Activated naive CD4-positive, alpha-beta T cell treated with anti-CD3 and anti-CD28 coated beads, Interleukin-2, amount 50 U/mL, for 24 hours (primary cell): ENCODE results near the gene MZF1.
A peak's percentile ranks its signal among the peaks of the same experiment; 100 is the strongest.

Source experiments
- H3K27ac Mint-ChIP-seq: one replicate; pipeline ENCODE4 v1.8.0; 2021; ENCODE audit warnings: mild to moderate bottlenecking, mixed read lengths
- H3K27me3 Mint-ChIP-seq: one replicate; pipeline ENCODE4 v1.8.0; 2021; ENCODE audit warnings: mixed read lengths
- H3K36me3 Mint-ChIP-seq: one replicate; pipeline ENCODE4 v1.8.0; 2021; ENCODE audit warnings: mixed read lengths
- H3K4me1 Mint-ChIP-seq: one replicate; pipeline ENCODE4 v1.8.0; 2021; ENCODE audit warnings: mixed read lengths
- H3K4me3 Mint-ChIP-seq: one replicate; pipeline ENCODE4 v1.8.0; 2021; ENCODE audit warnings: mild to moderate bottlenecking, mixed read lengths
- H3K9me3 Mint-ChIP-seq: one replicate; pipeline ENCODE4 v1.8.0; 2021; ENCODE audit warnings: mixed read lengths

Gene MZF1

DNA sequence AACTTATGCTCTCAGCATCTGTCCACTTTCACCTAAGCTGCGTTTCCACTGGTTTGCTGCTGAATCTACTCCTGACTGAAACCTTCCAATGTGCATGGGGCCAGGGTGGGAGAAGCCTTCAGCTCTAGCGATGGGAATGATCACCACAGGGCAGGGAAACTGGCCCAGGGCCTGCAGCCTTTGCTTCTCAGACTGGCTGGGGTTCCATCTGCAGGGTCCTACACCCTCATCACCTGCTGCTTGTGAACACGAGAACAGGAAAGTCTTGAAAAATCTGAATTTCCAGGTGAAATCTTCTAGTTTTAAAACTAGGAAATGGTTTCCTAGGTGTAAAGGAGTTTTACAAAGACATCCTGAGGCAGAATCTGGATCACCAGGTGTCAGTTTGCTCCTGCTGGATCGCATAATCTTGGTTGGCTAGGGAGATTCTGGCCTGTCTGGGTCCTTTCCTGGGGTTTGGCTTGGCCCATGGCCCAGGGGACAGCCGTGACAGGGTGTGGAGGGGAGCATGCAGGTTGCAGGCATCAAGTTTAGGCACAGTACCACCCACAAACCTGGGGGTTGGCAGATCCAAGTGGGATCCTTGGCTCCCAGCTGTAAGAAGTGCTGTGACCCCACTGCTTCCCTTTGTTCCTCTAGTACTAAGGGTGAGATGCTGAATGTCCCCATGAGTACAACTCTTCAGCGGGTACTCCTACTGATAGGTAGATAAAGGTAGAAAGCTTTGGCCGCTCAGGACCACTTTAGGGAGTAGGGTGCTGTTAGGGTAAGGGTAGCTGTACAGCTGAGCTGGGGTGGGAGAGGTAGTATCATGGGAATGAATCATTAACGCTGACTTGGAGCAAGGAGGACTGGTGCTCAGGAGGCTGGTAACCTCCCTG is 12.9 kb downstream of the MZF1 start:
- peaks cover 5% of the 10 kb centered on the region for H3K36me3 Mint-ChIP-seq
- H3K27ac Mint-ChIP-seq: peak overlapping the region; percentile 99
- peak overlapping the region; percentile 99 for H3K4me3 Mint-ChIP-seq
- peaks cover 60% of the 10 kb centered on the region for H3K4me1 Mint-ChIP-seq
- H3K9me3 Mint-ChIP-seq: no peaks in the 10 kb centered on the region
- H3K27me3 Mint-ChIP-seq: no peaks in the 10 kb centered on the region

GRCh38 chr19:58559275-58560006 is 13.7 kb downstream of the MZF1 start:
- Mint-ChIP-seq H3K27ac (peak overlapping the region; percentile 99), H3K9me3 (no peaks in the 10 kb centered on the region), H3K4me1 (peaks cover 62% of the 10 kb centered on the region), H3K4me3 (peak overlapping the region; percentile 99), H3K27me3 (no peaks in the 10 kb centered on the region), H3K36me3 (peaks cover 5% of the 10 kb centered on the region)

GRCh38 chr19:58558623-58559274 is 14.4 kb downstream of the MZF1 start:
- no peaks in the 10 kb centered on the region for H3K27me3 Mint-ChIP-seq
- H3K4me1 Mint-ChIP-seq: peaks cover 60% of the 10 kb centered on the region
- H3K4me3 Mint-ChIP-seq: peak overlapping the region; percentile 99
- H3K9me3 Mint-ChIP-seq: no peaks in the 10 kb centered on the region
- peaks cover 8% of the 10 kb centered on the region for H3K36me3 Mint-ChIP-seq
- H3K27ac Mint-ChIP-seq: peak overlapping the region; percentile 99

- H3K9me3 Mint-ChIP-seq: no peaks in the 10 kb centered on the region
- H3K36me3 Mint-ChIP-seq: peaks cover 10% of the 10 kb centered on the region
- H3K27me3 Mint-ChIP-seq: no peaks in the 10 kb centered on the region
- H3K4me1 Mint-ChIP-seq: peaks cover 58% of the 10 kb centered on the region
- peak within 1 kb of the TSS; percentile 99 for H3K27ac Mint-ChIP-seq
- peak within 1 kb of the TSS; percentile 99 for H3K4me3 Mint-ChIP-seq
Observed at GRCh38 chr19:58558066-58558622, 15.0 kb downstream of the MZF1 start, which contains the start of gene UBE2M. TSS of gene UBE2M (minus strand) at chr19:58558611. CDS start at chr19:58558381, 230 bp downstream.

DNA sequence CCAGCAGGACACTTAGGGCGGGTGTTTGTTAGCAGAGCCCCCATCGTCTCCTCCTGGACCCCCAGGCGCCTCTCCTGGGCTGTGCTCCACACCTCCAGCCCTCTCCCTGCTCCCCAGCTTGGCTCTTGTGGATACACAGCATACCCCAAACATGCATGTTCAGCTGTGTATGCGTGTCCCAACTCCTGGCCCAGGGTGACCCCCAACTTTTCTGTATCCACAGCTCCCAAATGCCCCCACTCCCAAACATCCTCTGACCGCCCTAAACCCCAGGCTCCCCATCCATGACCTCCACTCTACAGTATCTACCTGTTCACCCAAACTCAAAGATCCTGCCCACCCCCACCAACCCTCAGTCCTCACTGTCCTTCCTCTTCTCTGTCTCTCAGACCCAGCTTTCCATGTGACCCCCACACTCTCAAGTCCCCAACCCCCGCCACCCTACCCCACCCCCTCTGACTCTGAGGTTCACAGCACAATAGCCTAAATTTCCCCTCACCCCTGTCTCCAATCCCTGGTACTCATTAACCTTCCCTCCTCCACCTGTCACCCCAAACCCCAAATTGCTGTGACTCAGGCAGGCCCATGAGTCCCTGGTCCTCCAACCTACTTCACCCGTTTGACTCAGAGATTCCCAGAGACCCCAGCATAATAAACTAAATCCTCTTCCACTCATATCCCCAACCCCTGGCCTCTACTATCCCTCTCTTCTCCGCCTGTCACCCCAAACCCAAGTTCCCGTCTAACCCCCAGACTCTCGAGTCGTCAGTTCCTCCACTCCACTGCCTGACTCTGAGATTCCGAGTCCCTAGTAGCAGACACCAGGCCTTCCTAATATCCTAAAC is 15.7 kb downstream of the MZF1 start:
- Mint-ChIP-seq H3K36me3 (peaks cover 15% of the 10 kb centered on the region), H3K9me3 (no peaks in the 10 kb centered on the region), H3K4me3 (peak overlapping the region; percentile 99), H3K4me1 (peaks cover 63% of the 10 kb centered on the region), H3K27me3 (no peaks in the 10 kb centered on the region), H3K27ac (peak overlapping the region; percentile 92)

DNA sequence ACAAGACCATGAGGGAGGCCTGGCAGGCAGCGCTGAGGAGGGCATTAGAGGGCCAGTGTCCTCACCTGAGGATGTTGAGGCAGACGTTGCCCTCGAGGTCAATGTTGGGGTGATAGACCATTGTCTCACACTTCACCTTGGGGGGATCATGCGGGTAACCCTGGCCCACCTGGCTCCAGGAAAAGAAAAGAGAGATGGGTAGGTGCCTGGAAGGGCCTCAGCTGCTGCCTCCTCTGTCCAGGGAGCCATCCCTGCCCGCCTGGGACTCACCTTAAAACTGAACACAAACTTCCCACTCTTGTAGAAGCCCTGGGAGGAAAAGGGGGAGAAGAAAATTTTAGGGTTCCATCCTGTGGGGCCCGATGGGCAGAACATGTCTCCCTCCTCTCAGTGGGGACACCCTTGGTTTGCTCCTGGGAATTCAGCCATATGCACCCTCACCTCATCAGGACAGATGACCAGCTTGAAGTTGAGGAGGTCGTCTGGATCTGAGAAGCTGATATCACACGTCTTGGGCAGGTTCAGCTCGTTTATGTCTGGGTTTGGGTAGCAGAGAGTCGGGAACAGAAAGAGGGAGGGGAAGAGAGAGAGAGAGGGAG is 16.4 kb downstream of the MZF1 start:
- Mint-ChIP-seq H3K36me3 (peaks cover 15% of the 10 kb centered on the region), H3K27me3 (no peaks in the 10 kb centered on the region), H3K4me1 (peaks cover 59% of the 10 kb centered on the region), H3K27ac (peak overlapping the region; percentile 92), H3K4me3 (peak overlapping the region; percentile 99), H3K9me3 (no peaks in the 10 kb centered on the region)

GRCh38 chr19:58555920-58556621 is 17.1 kb downstream of the MZF1 start:
- no peaks in the 10 kb centered on the region for H3K27me3 Mint-ChIP-seq
- peaks cover 16% of the 10 kb centered on the region for H3K36me3 Mint-ChIP-seq
- peak overlapping the region; percentile 92 for H3K27ac Mint-ChIP-seq
- peaks cover 54% of the 10 kb centered on the region for H3K4me1 Mint-ChIP-seq
- H3K9me3 Mint-ChIP-seq: no peaks in the 10 kb centered on the region
- H3K4me3 Mint-ChIP-seq: peak overlapping the region; percentile 99

GRCh38 chr19:58555369-58555885 is 17.7 kb downstream of the MZF1 start:
- peaks cover 17% of the 10 kb centered on the region for H3K36me3 Mint-ChIP-seq
- H3K27me3 Mint-ChIP-seq: no peaks in the 10 kb centered on the region
- H3K9me3 Mint-ChIP-seq: no peaks in the 10 kb centered on the region
- peak overlapping the region; percentile 99 for H3K27ac Mint-ChIP-seq
- H3K4me3 Mint-ChIP-seq: peak overlapping the region; percentile 97
- H3K4me1 Mint-ChIP-seq: peaks cover 49% of the 10 kb centered on the region

- Mint-ChIP-seq H3K4me1 (peaks cover 45% of the 10 kb centered on the region), H3K4me3 (peak within 1 kb of the TSS; percentile 97), H3K27me3 (no peaks in the 10 kb centered on the region), H3K36me3 (peaks cover 19% of the 10 kb centered on the region), H3K9me3 (no peaks in the 10 kb centered on the region), H3K27ac (peak within 1 kb of the TSS; percentile 99)
Observed at GRCh38 chr19:58554494-58555368, 18.4 kb downstream of the MZF1 start, which contains the start of gene CHMP2A. TSS of gene CHMP2A (minus strand) at chr19:58555105. CDS start at chr19:58554212, 893 bp downstream.

- peaks cover 43% of the 10 kb centered on the region for H3K4me1 Mint-ChIP-seq
- H3K27me3 Mint-ChIP-seq: no peaks in the 10 kb centered on the region
- peaks cover 19% of the 10 kb centered on the region for H3K36me3 Mint-ChIP-seq
- peak overlapping the region; percentile 99 for H3K27ac Mint-ChIP-seq
- H3K4me3 Mint-ChIP-seq: peak overlapping the region; percentile 97
- H3K9me3 Mint-ChIP-seq: no peaks in the 10 kb centered on the region
Observed at GRCh38 chr19:58553799-58554493, 19.2 kb downstream of the MZF1 start.

- H3K27me3 Mint-ChIP-seq: no peaks in the 10 kb centered on the region
- H3K27ac Mint-ChIP-seq: peak overlapping the region; percentile 71
- peaks cover 23% of the 10 kb centered on the region for H3K36me3 Mint-ChIP-seq
- H3K9me3 Mint-ChIP-seq: no peaks in the 10 kb centered on the region
- peak overlapping the region; percentile 15 for H3K4me3 Mint-ChIP-seq
- H3K4me1 Mint-ChIP-seq: peaks cover 43% of the 10 kb centered on the region
Observed at GRCh38 chr19:58552655-58553054, 20.5 kb downstream of the MZF1 start.
